GM12891 (cell line): Measurements from ENCODE around the gene SERTM1.

Experiments
- POLR2A ChIP-seq: IDR thresholded peaks from 2 replicates; pipeline ENCODE4 v1.6.1; 2011; ENCODE audit warnings: low read depth, low read length, control low read depth
- POLR2AphosphoS5 ChIP-seq: IDR thresholded peaks from 2 replicates; pipeline ENCODE4 v1.6.1; 2011; ENCODE audit warnings: low read depth, low read length, control low read depth
- TAF1 ChIP-seq: IDR thresholded peaks from 2 replicates; pipeline ENCODE4 v1.6.1; 2011; ENCODE audit warnings: low read depth, low read length, control low read depth

GRCh38 chr13:36715841-36716240 lies 42.0 kb downstream of the SERTM1 start:
- TF ChIP-seq POLR2A (no peak), POLR2AphosphoS5 (no peak), TAF1 (no peak)
